Measurements from ENCODE around the gene SYVN1. TPM values are rescaled to one million over a fixed set of nuclear protein-coding genes. Genes with fewer than 3 reads are reported as not detected.

SYVN1 gene
- total RNA-seq, 3 donors from 2014 or later: 36.8 to 51.5 (median 47.2) TPM

DNA sequence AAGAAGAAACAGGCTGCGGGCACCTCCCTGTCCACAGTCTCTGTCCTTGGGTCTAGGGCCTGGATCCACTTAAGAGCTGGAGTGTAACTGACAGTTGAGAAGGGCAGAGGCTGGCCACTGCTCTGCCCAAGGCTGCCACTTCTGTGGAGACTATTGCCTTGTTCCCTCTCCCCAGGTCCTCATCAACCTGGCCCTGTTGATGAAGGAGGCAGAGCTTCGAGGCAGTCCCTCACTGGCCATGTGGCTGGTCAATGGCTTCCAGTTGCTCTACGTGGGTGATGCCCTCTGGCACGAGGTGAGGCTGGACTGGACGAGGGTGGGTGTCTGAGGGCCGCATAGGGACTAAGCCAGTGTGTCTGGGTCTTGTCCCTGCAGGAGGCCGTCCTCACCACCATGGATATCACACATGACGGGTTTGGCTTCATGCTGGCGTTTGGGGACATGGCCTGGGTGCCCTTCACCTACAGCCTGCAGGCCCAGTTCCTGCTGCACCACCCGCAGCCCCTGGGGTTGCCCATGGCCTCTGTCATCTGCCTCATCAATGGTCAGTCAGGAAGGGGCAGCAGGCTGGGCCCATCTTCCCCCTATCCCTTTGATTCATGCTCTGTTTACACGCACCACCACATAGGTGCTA, 19.7 kb downstream of the SYVN1 start:
- H3K27me3 Mint-ChIP-seq (ENCODE audit: low read depth): no peaks in the 10 kb centered on the region
- H3K4me1 Mint-ChIP-seq (ENCODE audit: low read depth): peaks cover 60% of the 10 kb centered on the region
- DNase-seq (no peak), ATAC-seq (no peak)
- H3K9me3 Mint-ChIP-seq: no peaks in the 10 kb centered on the region
- no peak overlapping the region for H3K4me3 Mint-ChIP-seq
- H3K36me3 Mint-ChIP-seq (ENCODE audit: insufficient read depth): peaks cover 14% of the 10 kb centered on the region

GRCh38 chr11:65113839-65114238, 20.5 kb downstream of the SYVN1 start:
- ATAC-seq (no peak), DNase-seq (no peak)
- Mint-ChIP-seq H3K4me1 (ENCODE audit: low read depth) (peaks cover 58% of the 10 kb centered on the region), H3K4me3 (no peak overlapping the region), H3K36me3 (ENCODE audit: insufficient read depth) (peaks cover 11% of the 10 kb centered on the region), H3K27me3 (ENCODE audit: low read depth) (no peaks in the 10 kb centered on the region), H3K9me3 (no peaks in the 10 kb centered on the region)

DNA sequence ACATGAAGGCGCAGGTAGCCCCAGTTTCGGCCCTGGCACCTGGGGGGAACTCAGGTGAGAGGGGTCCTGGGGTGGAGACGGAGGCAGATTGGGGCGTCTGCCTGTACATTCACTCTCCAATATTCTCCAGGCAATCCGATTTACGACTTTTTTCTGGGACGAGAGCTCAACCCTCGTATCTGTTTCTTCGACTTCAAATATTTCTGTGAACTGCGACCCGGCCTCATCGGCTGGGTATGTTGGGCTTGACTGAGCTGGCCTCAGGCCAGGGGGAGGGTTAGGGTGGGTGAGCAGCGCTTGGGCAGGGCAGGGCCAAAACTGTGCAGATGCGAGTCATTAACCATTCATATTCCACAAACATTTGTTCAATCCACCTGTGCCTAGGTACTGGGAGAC, 21.0 kb downstream of the SYVN1 start:
- Mint-ChIP-seq H3K4me1 (ENCODE audit: low read depth) (peaks cover 53% of the 10 kb centered on the region), H3K9me3 (no peaks in the 10 kb centered on the region), H3K4me3 (peak overlapping the region; percentile 82), H3K36me3 (ENCODE audit: insufficient read depth) (peaks cover 6% of the 10 kb centered on the region), H3K27me3 (ENCODE audit: low read depth) (no peaks in the 10 kb centered on the region)
- no peak for DNase-seq
- no peak for ATAC-seq

- H3K4me1 Mint-ChIP-seq (ENCODE audit: low read depth): peaks cover 49% of the 10 kb centered on the region
- peaks cover 4% of the 10 kb centered on the region for H3K36me3 Mint-ChIP-seq (ENCODE audit: insufficient read depth)
- peak; percentile 46 to 47 for ATAC-seq
These were observed 21.6 kb downstream of the SYVN1 start for GRCh38 chr11:65112546-65113360.

DNA sequence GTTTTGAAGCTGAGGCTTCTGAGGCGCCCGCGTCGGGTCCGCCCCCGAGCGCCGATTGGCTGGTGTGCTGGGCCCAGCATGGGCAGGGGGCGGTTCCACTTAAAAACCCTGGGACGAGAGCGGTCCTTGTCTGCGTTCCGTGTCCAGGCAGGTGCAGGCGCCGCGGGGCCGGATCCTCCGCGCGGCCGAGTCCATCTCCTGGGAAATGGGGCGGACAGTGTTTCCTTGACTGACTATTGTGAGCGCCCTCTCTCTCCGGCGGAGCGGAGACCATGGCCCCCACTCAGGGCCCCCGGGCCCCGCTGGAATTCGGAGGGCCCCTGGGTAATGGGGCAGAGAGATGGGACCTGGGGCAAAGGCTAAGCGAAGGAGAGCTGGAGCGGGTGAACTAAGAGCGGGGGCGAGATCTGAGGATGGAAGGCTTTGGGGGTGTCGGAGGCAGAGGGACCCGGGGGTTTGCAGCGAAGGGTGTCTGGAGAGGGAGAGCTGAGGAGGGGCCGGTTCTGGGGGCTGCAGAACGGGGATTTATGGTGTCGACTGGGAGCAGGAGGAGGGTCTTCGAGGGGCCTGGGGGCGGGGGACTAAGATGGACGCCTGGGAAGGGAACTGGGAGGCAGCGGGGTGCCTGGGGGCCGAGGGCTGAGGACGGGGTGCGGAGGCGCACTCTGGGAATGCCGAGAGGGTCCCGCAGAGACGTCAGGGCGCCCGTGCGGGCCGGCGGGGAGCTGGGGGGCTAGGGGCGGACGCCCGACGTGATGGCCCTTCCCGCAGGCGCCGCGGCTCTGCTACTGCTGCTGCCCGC, 22.4 kb downstream of the SYVN1 start, which contains the start of gene TM7SF2:
Gene TM7SF2 (plus strand): TSS at position 129 of the 802 bp plus-strand sequence. CDS start 144 bp downstream, at position 273.
- H3K4me1 Mint-ChIP-seq (ENCODE audit: low read depth): peaks cover 49% of the 10 kb centered on the region
- no peaks in the 10 kb centered on the region for H3K27me3 Mint-ChIP-seq (ENCODE audit: low read depth)
- H3K9me3 Mint-ChIP-seq: no peaks in the 10 kb centered on the region
- peak within 1 kb of the TSS; percentile 82 for H3K4me3 Mint-ChIP-seq
- ATAC-seq (peak; percentile 74), DNase-seq (peak; percentile 92)
- peaks cover 3% of the 10 kb centered on the region for H3K36me3 Mint-ChIP-seq (ENCODE audit: insufficient read depth)

More at GRCh38 chr11:65112546-65113360, 21.6 kb downstream of the SYVN1 start:
- H3K27me3 Mint-ChIP-seq (ENCODE audit: low read depth): no peaks in the 10 kb centered on the region
- peak; percentile 70 for DNase-seq
- H3K9me3 Mint-ChIP-seq: no peaks in the 10 kb centered on the region
- peak overlapping the region; percentile 82 for H3K4me3 Mint-ChIP-seq

- Mint-ChIP-seq H3K4me3 (peak overlapping the region; percentile 82), H3K9me3 (no peaks in the 10 kb centered on the region), H3K4me1 (ENCODE audit: low read depth) (peaks cover 46% of the 10 kb centered on the region), H3K27me3 (ENCODE audit: low read depth) (no peaks in the 10 kb centered on the region), H3K36me3 (ENCODE audit: insufficient read depth) (peaks cover 7% of the 10 kb centered on the region)
- DNase-seq (no peak), ATAC-seq (no peak)
These were observed 23.1 kb downstream of the SYVN1 start for GRCh38 chr11:65111159-65111743.

GRCh38 chr11:65110354-65110861, 23.9 kb downstream of the SYVN1 start:
- H3K4me1 Mint-ChIP-seq (ENCODE audit: low read depth): peaks cover 41% of the 10 kb centered on the region
- H3K9me3 Mint-ChIP-seq: no peaks in the 10 kb centered on the region
- H3K36me3 Mint-ChIP-seq (ENCODE audit: insufficient read depth): peaks cover 13% of the 10 kb centered on the region
- H3K4me3 Mint-ChIP-seq: no peak overlapping the region
- peak; percentile 98 for DNase-seq
- ATAC-seq: peak; percentile 47 to 59
- H3K27me3 Mint-ChIP-seq (ENCODE audit: low read depth): no peaks in the 10 kb centered on the region

DNA sequence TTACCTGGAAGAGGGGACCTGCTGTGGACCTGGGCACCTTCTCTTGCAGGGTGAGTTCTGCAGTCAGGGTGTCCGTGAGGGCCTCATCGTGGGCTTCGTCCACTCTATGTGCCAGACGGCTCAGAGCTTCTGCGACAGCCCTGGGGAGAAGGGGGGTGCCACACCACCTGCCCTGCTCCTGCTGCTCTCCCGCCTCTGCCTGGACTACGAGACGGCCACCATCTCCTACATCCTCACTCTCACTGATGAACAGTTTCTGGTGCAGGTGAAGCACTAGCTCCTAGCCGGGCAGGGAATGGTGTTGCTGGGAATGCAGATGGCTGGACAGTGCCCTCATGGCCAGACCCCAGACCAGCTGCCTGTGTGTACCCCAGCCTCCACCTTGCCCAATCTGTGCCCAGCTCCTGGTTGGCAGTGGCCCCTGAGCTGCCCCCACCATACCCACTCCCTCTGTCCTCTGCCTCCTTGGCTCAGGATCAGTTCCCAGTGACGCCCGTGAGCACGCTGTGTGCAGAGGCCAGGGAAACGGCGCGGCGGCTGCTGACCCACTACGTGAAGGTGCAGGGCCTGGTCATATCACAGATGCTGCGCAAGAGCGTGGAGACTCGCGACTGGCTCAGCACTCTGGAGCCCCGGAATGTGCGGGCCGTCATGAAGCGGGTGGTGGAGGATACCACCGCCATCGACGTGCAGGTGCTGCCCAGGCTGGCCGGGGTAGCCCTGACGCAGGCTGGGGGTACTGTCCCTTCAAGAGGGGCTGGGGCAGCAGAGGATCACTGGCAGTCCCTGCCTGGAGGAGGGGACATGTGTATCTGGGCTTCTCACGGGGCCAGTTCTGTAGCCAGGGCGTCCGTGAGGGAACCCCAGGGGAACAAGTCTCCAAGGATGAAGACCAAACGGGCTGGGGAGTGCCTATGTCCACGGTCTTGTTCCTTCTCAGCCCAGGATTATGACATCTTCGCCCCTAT, 24.8 kb downstream of the SYVN1 start:
- H3K36me3 Mint-ChIP-seq (ENCODE audit: insufficient read depth): peaks cover 17% of the 10 kb centered on the region
- H3K4me3 Mint-ChIP-seq: no peak overlapping the region
- no peaks in the 10 kb centered on the region for H3K9me3 Mint-ChIP-seq
- ATAC-seq (no peak), DNase-seq (no peak)
- peaks cover 41% of the 10 kb centered on the region for H3K4me1 Mint-ChIP-seq (ENCODE audit: low read depth)
- H3K27me3 Mint-ChIP-seq (ENCODE audit: low read depth): no peaks in the 10 kb centered on the region

DNA sequence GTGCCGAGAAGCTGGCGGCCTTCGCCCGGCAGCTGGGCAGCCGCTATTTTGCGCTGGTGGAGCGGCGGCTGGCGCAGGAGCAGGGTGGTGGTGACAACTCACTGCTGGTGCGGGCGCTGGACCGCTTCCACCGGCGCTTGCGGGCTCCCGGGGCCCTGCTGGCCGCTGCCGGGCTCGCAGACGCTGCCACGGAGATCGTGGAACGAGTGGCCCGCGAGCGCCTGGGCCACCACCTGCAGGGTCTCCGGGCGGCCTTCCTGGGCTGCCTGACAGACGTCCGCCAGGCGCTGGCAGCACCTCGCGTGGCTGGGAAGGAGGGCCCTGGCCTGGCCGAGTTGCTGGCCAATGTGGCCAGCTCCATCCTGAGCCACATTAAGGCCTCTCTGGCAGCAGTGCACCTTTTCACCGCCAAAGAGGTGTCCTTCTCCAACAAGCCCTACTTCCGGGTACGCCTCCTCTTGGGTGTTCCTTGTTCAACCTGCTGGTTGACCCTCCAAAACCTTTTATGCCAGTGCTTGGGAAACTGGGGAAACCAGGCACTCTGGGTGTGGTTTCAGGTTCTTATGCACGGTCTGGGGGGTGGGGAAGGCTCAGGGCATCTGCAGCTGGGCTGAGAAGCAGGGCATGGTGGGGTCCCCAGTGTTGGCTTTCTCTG, 25.7 kb downstream of the SYVN1 start:
- peaks cover 34% of the 10 kb centered on the region for H3K4me1 Mint-ChIP-seq (ENCODE audit: low read depth)
- no peaks in the 10 kb centered on the region for H3K9me3 Mint-ChIP-seq
- peaks cover 17% of the 10 kb centered on the region for H3K36me3 Mint-ChIP-seq (ENCODE audit: insufficient read depth)
- H3K4me3 Mint-ChIP-seq: no peak overlapping the region
- ATAC-seq (no peak), DNase-seq (no peak)
- no peaks in the 10 kb centered on the region for H3K27me3 Mint-ChIP-seq (ENCODE audit: low read depth)

DNA sequence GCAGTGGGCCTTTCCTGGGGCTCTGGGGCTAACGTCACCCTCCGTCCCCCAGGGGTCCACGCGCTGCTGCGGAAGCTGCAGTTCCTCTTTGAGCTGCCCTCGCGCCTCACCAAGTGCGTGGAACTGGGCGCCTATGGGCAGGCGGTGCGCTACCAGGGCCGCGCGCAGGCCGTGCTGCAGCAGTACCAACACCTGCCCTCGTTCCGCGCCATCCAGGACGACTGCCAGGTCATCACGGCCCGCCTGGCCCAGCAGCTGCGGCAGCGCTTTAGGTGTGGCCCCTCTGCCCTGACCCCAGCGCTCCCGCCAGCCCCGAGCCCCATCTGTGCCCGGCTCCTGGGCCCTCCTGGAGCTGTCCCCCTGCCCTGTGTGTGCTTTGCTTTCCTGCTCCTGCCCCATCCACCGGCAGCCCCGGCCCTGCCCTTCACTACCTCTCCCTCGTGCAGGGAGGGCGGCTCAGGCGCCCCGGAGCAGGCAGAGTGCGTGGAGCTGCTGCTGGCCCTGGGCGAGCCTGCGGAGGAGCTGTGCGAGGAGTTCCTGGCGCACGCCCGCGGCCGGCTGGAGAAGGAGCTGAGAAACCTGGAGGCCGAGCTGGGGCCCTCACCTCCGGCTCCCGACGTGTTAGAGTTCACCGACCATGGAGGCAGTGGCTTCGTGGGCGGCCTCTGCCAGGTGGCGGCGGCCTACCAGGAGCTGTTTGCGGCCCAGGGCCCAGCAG, 26.4 kb downstream of the SYVN1 start:
- H3K27me3 Mint-ChIP-seq (ENCODE audit: low read depth): no peaks in the 10 kb centered on the region
- peaks cover 30% of the 10 kb centered on the region for H3K4me1 Mint-ChIP-seq (ENCODE audit: low read depth)

DNA sequence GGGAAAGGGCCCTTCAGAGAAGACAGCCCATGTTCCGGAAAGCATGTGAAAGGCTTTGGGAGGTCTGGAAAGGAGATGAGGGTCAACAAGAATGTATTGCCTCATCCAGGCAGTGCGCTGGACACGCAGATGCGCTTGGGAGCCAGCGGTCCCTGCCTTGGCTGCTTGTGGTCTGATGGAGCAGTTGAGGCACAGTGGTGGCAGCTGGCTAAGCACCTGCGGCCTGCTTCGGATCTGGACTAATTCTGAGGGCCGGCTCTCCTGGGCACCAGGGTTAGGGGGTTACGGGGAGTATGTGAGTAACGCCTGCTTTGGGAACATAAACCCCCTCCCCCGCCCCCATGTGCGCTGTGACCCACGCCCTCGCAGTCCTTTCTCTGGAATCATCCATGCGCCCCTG, 27.2 kb downstream of the SYVN1 start:
- no peak overlapping the region for H3K4me3 Mint-ChIP-seq
- H3K4me1 Mint-ChIP-seq (ENCODE audit: low read depth): peaks cover 29% of the 10 kb centered on the region
- H3K27me3 Mint-ChIP-seq (ENCODE audit: low read depth): no peaks in the 10 kb centered on the region
- no peaks in the 10 kb centered on the region for H3K9me3 Mint-ChIP-seq
- ATAC-seq (no peak), DNase-seq (no peak)
- H3K36me3 Mint-ChIP-seq (ENCODE audit: insufficient read depth): peaks cover 17% of the 10 kb centered on the region

More for the DNA sequence above, 26.4 kb downstream of the SYVN1 start:
- DNase-seq: no peak
- peaks cover 17% of the 10 kb centered on the region for H3K36me3 Mint-ChIP-seq (ENCODE audit: insufficient read depth)
- no peak overlapping the region for H3K4me3 Mint-ChIP-seq
- no peaks in the 10 kb centered on the region for H3K9me3 Mint-ChIP-seq
- no peak for ATAC-seq

DNA sequence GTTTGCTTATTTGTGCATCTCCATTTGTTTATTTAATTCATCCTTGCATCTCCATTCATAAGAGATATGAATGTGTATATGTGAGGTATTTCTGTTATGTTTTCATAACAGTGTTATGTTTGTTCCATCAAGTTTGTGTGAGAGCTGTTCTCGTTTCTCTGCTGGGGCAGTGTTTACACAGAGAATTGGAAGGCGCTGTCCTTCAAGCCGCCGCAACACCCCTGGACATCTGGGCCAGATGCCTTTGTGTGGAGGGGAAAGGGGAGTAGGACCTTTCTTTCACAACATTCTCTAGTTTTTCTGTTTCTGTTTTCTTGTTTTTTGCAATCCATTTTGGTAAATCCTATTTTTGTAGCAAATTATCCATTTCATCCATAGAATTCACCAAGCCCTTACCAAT, 29.7 kb downstream of the SYVN1 start:
- ATAC-seq (no peak), DNase-seq (no peak)
- Mint-ChIP-seq H3K27me3 (ENCODE audit: low read depth) (no peaks in the 10 kb centered on the region), H3K4me3 (no peak overlapping the region), H3K4me1 (ENCODE audit: low read depth) (peaks cover 8% of the 10 kb centered on the region), H3K36me3 (ENCODE audit: insufficient read depth) (peaks cover 16% of the 10 kb centered on the region), H3K9me3 (no peaks in the 10 kb centered on the region)

Measured in activated T-cell treated with anti-CD3 and anti-CD28 coated beads, Interleukin-2, amount 50 U/mL, for 4 hours (primary cell).